ENCODE measurements around the gene KCNK6.

The KCNK6 gene

DNA sequence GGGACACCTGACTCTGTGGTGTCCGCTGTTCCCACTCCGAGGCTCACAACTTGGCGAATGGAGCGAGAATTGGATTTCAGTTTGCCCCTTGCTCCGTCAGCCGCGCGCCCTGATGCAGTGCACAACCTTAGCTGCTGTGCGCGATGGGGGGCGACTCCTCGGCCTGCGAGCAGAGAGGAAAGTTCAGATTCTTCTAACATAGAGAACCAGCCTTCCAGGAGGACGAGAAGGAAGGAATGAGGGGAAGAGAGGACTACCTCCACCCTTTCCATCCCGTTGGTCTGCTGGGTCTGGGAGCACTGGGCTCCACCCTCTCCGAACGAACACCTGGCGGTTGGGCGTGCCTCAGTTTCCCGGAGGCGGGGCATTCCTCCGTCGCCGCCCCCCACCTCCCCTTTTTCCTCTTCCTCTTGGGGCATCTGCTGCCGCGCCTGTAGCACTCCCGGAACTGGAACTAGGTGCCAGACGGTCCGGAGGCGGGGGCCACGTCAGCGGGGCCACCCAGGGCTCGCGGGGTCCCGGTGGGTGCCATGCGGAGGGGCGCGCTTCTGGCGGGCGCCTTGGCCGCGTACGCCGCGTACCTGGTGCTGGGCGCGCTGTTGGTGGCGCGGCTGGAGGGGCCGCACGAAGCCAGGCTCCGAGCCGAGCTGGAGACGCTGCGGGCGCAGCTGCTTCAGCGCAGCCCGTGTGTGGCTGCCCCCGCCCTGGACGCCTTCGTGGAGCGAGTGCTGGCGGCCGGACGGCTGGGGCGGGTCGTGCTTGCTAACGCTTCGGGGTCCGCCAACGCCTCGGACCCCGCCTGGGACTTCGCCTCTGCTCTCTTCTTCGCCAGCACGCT lies at the start of gene KCNK6:
Gene KCNK6, plus strand, starts transcription at position 425 of the 838 bp plus-strand sequence. Its CDS starts 106 bp downstream, at position 531.
- Histone ChIP-seq H3K4me1 (ENCODE audit: control insufficient read depth, insufficient read depth, low read length) (peaks cover 14% of the 10 kb centered on the region), H3K27me3 (ENCODE audit: control insufficient read depth, insufficient read depth, low read length) (no peaks in the 10 kb centered on the region), H3K4me3 (ENCODE audit: low read length) (peak within 1 kb of the TSS; percentile 73), H3K27ac (ENCODE audit: low read depth, low read length) (peak within 1 kb of the TSS; percentile 93), H3K9ac (ENCODE audit: low read length) (peak within 1 kb of the TSS; percentile 78), H3K36me3 (ENCODE audit: control insufficient read depth, insufficient read depth, low read length) (no peaks in the 10 kb centered on the region)

DNA sequence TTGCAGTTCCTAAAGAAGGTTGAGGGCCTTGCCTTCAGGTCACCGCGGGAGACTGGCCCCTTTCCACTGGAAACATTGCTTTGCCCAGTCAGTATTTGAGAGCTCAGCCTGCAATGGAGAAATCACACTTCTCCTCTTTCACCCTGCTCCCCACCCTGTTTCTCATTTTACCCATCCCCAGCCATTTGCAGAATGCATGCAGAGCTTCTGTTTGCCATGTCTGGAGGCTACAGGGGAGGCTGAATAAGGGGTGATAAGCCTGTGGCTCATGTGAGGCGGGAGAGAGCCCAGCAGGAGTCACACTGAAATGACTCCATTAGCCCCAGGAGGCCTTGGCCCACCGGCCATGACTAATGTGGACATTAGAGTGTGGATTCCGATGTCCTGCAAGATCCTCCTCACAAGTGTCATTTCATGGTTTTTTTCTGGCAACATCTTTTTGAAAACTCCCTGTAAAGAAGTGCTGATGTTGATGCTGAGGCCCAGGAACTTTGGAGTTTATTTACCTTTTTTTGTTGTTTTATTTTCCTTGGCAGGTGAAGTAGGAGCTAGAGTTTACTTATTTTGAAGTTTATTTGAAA lies 49.0 kb upstream of the KCNK6 start:
- Histone ChIP-seq H3K4me1 (ENCODE audit: control insufficient read depth, insufficient read depth, low read length) (peaks cover 6% of the 10 kb centered on the region), H3K4me3 (ENCODE audit: low read length) (no peak overlapping the region), H3K9ac (ENCODE audit: low read length) (no peak overlapping the region), H3K27ac (ENCODE audit: low read depth, low read length) (no peak overlapping the region), H3K36me3 (ENCODE audit: control insufficient read depth, insufficient read depth, low read length) (no peaks in the 10 kb centered on the region), H3K27me3 (ENCODE audit: control insufficient read depth, insufficient read depth, low read length) (no peaks in the 10 kb centered on the region)

DNA sequence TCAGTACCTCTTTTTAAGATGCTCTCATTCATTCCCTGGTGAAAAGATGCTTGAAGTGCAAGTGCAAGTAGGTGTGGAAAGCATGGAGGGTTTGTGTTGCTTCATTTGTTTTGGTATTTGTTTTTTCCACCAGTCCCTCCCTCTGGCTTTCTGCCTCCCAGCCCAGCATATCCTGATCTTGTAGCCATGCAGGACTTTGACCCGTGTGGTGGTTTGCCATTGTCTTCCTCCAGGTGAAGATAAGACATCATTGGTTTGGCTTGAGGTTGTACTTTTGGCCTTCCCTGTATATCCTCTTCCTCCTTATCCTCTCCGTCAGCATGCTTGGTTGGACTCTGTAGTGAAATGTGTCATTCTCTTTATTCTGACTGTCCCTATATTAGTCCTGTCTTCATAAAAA lies 46.1 kb upstream of the KCNK6 start:
- H3K4me1 ChIP-seq (ENCODE audit: control insufficient read depth, insufficient read depth, low read length) = peaks cover 10% of the 10 kb centered on the region
- no peak overlapping the region for H3K4me3 ChIP-seq (ENCODE audit: low read length)
- H3K27me3 ChIP-seq (ENCODE audit: control insufficient read depth, insufficient read depth, low read length) = no peaks in the 10 kb centered on the region
- no peaks in the 10 kb centered on the region for H3K36me3 ChIP-seq (ENCODE audit: control insufficient read depth, insufficient read depth, low read length)
- no peak overlapping the region for H3K9ac ChIP-seq (ENCODE audit: low read length)
- peak overlapping the region; percentile 15 for H3K27ac ChIP-seq (ENCODE audit: low read depth, low read length)

DNA sequence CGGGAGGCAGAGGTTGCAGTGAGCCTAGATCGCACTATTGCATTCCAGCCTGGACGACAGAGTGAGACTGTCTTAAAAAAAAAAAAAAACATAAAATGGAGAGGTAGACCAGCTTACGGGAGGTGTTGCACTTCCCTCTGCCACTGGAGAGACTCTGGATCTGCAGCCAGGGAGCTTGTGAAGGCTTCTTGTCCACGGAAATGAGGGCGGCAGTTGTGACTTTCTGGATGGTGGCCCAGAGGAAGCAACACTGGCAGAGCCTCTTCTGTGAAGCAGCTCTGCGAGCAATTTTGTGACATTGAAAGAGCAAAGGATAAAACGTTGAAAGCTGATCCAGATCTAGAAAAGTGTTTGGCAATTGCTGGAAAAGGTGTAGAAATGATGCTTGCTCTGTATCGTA lies 44.9 kb upstream of the KCNK6 start:
- Histone ChIP-seq H3K4me1 (ENCODE audit: control insufficient read depth, insufficient read depth, low read length) (peaks cover 10% of the 10 kb centered on the region), H3K36me3 (ENCODE audit: control insufficient read depth, insufficient read depth, low read length) (no peaks in the 10 kb centered on the region), H3K9ac (ENCODE audit: low read length) (no peak overlapping the region), H3K4me3 (ENCODE audit: low read length) (no peak overlapping the region), H3K27me3 (ENCODE audit: control insufficient read depth, insufficient read depth, low read length) (no peaks in the 10 kb centered on the region), H3K27ac (ENCODE audit: low read depth, low read length) (no peak overlapping the region)

DNA sequence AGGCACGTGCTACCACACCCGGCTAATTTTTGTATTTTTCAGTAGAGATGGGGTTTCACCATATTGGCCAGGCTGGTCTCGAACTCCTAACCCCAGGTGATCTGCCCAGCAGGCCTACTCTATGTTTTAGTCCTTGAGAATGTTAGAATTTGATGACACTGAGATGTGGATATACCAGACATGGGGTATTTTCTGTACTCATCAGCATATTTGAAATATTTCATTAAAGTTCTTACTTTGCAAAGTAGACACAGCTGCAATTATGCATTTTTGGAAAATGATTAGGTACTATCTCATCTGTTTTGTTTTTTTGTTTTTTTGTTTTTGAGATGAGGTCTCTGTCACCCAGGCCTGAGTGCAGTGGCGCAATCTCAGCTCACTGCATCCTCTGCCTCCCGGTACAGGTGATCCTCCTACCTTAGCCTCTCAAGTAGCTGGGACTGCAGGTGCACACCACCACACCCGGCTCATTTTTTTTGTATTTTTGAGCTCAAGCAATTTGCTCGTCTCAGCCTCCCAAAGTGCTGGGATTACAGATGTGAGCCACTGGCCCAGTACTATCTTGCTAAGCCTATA lies 42.6 kb upstream of the KCNK6 start:
- no peak overlapping the region for H3K9ac ChIP-seq (ENCODE audit: low read length)
- no peak overlapping the region for H3K4me3 ChIP-seq (ENCODE audit: low read length)
- no peaks in the 10 kb centered on the region for H3K36me3 ChIP-seq (ENCODE audit: control insufficient read depth, insufficient read depth, low read length)
- H3K27me3 ChIP-seq (ENCODE audit: control insufficient read depth, insufficient read depth, low read length) = no peaks in the 10 kb centered on the region
- peaks cover 7% of the 10 kb centered on the region for H3K4me1 ChIP-seq (ENCODE audit: control insufficient read depth, insufficient read depth, low read length)
- H3K27ac ChIP-seq (ENCODE audit: low read depth, low read length) = no peak overlapping the region

DNA sequence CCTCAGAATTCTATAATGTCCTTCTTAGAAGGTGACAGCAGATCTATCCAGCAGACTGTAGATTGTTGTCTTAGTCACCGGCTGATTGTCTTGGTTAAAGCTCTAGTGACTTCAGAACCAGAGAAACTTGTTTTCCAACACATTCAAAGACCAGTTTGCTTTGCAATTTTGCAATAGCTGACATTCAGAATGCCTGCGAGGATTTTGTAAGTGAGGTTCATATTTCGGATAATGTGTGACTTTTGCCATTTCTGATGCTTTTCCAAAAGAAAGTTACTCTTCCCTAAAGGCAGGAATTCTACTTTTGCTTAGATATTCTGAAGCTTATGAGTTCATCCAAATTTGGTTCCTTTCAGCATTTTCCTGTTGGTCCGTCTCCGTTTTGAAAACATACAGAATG lies 42.1 kb upstream of the KCNK6 start:
- Histone ChIP-seq H3K4me1 (ENCODE audit: control insufficient read depth, insufficient read depth, low read length) (peaks cover 7% of the 10 kb centered on the region), H3K27me3 (ENCODE audit: control insufficient read depth, insufficient read depth, low read length) (no peaks in the 10 kb centered on the region), H3K36me3 (ENCODE audit: control insufficient read depth, insufficient read depth, low read length) (no peaks in the 10 kb centered on the region), H3K4me3 (ENCODE audit: low read length) (no peak overlapping the region), H3K9ac (ENCODE audit: low read length) (no peak overlapping the region), H3K27ac (ENCODE audit: low read depth, low read length) (no peak overlapping the region)

DNA sequence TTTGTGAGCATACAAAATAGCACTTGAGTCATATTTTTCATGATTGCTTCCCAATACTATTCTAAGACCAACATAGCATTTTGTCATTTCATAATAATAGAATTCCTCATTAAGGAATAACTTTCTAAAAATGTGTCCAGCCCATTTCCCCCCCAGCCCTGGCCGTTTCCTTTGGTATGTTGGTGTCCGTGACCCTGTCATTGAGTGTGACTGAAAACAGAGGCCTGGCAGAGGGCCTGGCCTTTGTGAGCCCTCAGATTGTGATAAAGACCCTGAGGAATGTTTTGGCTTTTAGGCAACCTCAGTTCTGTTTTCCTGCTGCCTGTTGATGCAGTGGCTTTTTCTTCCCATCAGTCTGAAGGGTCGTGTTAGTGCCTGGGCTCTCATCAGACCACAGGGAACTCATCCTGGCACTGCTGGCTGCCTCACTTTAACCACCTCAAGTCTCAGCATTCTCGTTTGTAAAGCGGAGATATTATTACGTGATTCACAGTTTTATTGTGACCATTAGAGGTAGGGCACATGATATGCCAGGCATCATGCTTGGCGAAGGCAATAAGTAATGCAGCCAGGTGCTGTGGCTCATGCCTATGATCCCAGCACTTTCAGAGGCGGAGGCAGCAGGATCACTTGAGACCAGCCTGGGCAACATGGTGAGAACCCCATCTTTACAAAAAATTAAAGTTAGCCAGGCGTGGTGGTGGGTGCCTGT lies 41.5 kb upstream of the KCNK6 start:
- H3K4me3 ChIP-seq (ENCODE audit: low read length) = no peak overlapping the region
- no peak overlapping the region for H3K9ac ChIP-seq (ENCODE audit: low read length)
- no peaks in the 10 kb centered on the region for H3K27me3 ChIP-seq (ENCODE audit: control insufficient read depth, insufficient read depth, low read length)
- no peaks in the 10 kb centered on the region for H3K36me3 ChIP-seq (ENCODE audit: control insufficient read depth, insufficient read depth, low read length)
- H3K4me1 ChIP-seq (ENCODE audit: control insufficient read depth, insufficient read depth, low read length) = peaks cover 7% of the 10 kb centered on the region
- H3K27ac ChIP-seq (ENCODE audit: low read depth, low read length) = peak overlapping the region; percentile 53

DNA sequence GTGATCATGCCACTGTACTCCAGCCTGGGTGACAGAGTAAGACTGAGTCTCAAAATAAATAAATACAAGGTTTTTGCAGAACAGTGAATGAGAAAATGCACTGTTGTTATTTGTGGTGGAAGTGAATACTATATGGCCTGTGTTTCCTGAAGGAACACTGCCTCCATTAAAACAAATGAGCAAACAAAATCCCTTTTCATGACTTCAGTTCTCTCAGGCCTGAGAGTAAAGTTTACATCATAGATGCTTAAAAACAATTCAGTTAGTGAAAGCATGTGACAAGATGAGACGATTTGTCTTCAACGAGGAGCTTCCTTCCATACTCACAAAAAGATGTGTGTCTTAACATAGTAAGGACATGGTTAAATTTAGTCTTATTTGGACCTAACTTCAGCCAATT lies 40.9 kb upstream of the KCNK6 start:
- Histone ChIP-seq H3K36me3 (ENCODE audit: control insufficient read depth, insufficient read depth, low read length) (no peaks in the 10 kb centered on the region), H3K4me3 (ENCODE audit: low read length) (no peak overlapping the region), H3K27ac (ENCODE audit: low read depth, low read length) (peak overlapping the region; percentile 53), H3K9ac (ENCODE audit: low read length) (no peak overlapping the region), H3K4me1 (ENCODE audit: control insufficient read depth, insufficient read depth, low read length) (peaks cover 4% of the 10 kb centered on the region), H3K27me3 (ENCODE audit: control insufficient read depth, insufficient read depth, low read length) (no peaks in the 10 kb centered on the region)

DNA sequence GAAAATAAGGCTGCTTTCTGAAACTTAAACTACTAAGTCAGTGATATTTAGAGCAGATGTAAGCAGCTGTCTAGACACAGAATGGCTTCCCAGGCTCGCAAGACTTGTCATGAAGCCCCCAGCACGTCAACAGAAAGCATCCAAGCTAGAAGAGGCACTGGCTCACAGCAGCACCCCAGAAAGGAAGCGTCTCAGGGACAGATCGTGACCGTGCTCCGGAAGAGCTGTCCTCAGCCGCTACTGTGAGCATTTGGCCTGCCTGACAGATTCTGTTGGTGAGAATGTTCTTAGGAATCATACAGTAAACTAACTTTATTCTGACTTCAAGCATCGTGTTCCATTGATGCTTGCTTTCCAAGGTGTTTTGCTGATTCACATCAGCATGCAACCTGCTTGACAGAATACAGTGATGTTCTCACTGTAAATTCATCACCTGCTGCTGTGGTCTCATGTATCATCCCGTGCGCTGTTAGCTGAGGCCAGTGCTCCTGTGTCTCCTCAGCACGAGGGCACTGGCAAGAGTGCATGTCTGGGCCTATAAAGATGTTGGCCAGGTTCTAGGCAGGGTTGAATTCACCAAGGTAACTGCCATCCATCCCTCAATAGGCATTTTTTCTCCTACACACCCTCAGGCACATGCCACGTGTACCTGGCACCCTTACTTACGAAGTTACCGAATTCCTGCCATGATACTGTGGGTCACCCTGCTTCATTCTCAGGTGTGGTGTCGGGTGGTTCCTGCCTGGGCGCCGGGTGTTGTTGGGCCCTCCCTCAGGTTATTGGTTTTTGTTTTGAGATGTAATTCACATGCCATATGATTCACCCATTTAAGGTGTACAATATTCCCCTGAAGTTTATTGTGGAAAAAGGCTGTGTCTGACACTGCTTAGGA lies 39.4 kb upstream of the KCNK6 start:
- Histone ChIP-seq H3K9ac (ENCODE audit: low read length) (no peak overlapping the region), H3K27ac (ENCODE audit: low read depth, low read length) (peak overlapping the region; percentile 18), H3K36me3 (ENCODE audit: control insufficient read depth, insufficient read depth, low read length) (peaks cover 3% of the 10 kb centered on the region), H3K27me3 (ENCODE audit: control insufficient read depth, insufficient read depth, low read length) (no peaks in the 10 kb centered on the region), H3K4me1 (ENCODE audit: control insufficient read depth, insufficient read depth, low read length) (peaks cover 4% of the 10 kb centered on the region), H3K4me3 (ENCODE audit: low read length) (no peak overlapping the region)

DNA sequence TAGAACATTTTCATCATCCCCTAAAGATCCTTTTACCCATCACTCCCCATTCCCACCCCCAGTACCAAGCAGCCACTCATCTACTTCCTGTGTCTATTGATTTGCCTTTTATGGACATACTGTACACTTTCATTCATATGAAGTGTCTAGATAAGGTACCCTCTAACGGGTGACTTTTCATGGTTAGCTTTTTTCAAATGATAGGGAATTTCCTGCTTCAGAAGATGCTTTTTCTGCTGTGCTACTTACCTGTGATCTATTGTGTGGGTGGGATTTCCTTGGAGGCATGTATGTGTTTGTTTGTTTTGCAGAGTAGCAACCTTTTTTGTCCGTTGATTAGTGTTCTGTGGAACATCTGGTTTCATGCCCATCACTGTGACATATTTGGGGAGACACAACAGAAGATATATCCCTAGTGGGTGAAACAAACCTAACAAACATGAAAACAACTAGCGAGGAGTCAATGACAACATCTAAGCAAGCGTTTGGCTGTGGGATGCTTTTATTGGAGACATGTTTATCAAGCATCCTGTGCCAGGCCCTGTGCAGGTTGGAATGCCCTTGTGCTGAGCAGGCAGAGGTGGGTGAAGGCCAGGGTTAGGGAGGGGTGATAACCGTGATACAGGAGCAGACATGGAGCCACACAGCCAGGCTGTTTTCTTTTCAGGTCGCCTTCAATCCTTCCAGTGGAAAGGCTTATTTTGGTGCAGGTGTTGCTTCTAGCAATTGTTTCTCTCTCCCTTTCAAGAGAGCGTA lies 37.7 kb upstream of the KCNK6 start:
- peaks cover 3% of the 10 kb centered on the region for H3K36me3 ChIP-seq (ENCODE audit: control insufficient read depth, insufficient read depth, low read length)

DNA sequence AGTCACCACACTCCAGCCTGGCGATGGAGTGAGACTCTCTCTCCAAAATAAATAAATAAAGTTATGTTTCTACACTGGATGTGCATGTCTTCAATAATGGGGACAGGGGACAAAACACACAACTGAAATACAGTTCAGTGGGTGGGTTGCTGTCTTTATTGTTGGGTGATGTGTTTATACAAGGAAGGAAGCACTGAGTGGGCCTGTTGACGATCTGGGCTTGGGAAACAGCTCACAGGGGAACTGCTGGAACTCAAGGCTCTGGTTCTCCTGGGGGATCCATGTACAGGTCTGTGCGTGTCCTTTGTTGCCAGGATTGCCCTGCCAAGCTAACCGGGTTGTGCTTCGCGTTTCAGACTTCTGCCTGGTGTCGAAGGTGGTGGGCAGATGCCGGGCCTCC lies 36.4 kb upstream of the KCNK6 start:
- Histone ChIP-seq H3K36me3 (ENCODE audit: control insufficient read depth, insufficient read depth, low read length) (peaks cover 3% of the 10 kb centered on the region), H3K27ac (ENCODE audit: low read depth, low read length) (no peak overlapping the region), H3K4me1 (ENCODE audit: control insufficient read depth, insufficient read depth, low read length) (no peaks in the 10 kb centered on the region), H3K4me3 (ENCODE audit: low read length) (no peak overlapping the region), H3K9ac (ENCODE audit: low read length) (no peak overlapping the region), H3K27me3 (ENCODE audit: control insufficient read depth, insufficient read depth, low read length) (no peaks in the 10 kb centered on the region)

More for the DNA sequence above, 37.7 kb upstream of the KCNK6 start:
- H3K4me3 ChIP-seq (ENCODE audit: low read length) = no peak overlapping the region
- H3K27ac ChIP-seq (ENCODE audit: low read depth, low read length) = no peak overlapping the region
- no peaks in the 10 kb centered on the region for H3K27me3 ChIP-seq (ENCODE audit: control insufficient read depth, insufficient read depth, low read length)
- no peak overlapping the region for H3K9ac ChIP-seq (ENCODE audit: low read length)
- peaks cover 4% of the 10 kb centered on the region for H3K4me1 ChIP-seq (ENCODE audit: control insufficient read depth, insufficient read depth, low read length)
